ENCODE data around the gene P2RX7. TPM values are rescaled to one million over a fixed set of nuclear protein-coding genes. Genes with fewer than 3 reads are reported as not detected.

Gene P2RX7
- polyA plus RNA-seq, 1 of the 3 experiments (the other 2 are of a cell fraction) = 0.43 TPM

GRCh38 chr12:121089813-121090430, 42.8 kb upstream of the P2RX7 start:
- ChIA-PET POLR2A (no interaction called here), CTCF (interaction anchor here (1.0 kb wide), 1 partner anchor 32 kb away, joined by 3 read pairs; no protein-coding TSS in a partner anchor)
- Histone ChIP-seq H3K4me1 (ENCODE audit: control insufficient read depth in 1 of 2, insufficient read depth in 2 of 2, low read depth in 1 of 2, low read length in 1 of 2) (no peaks in the 10 kb centered on the region), H3K9ac (no peak overlapping the region), H3K4me3 (ENCODE audit: low read depth in 2 of 2, low read length in 1 of 2) (no peak overlapping the region), H3K36me3 (replicated peaks in 1 of 2; ENCODE audit: control insufficient read depth in 1 of 2, insufficient read depth in 2 of 2, low read length in 1 of 2) (no peaks in the 10 kb centered on the region), H3K4me2 (no peak overlapping the region), H2AFZ (ENCODE audit: low read depth) (no peak overlapping the region), H3K79me2 (ENCODE audit: insufficient read depth) (no peaks in the 10 kb centered on the region), H3K9me3 (no peaks in the 10 kb centered on the region), H4K20me1 (ENCODE audit: insufficient read depth) (no peaks in the 10 kb centered on the region), H3K27me3 (ENCODE audit: insufficient read depth) (peaks cover 7% of the 10 kb centered on the region; the same call in 1 of the 2 replicates), H3F3A (replicated peaks; ENCODE audit: insufficient read depth) (no peaks in the 10 kb centered on the region), H3K27ac (ENCODE audit: low read depth in 2 of 2, low read length in 1 of 2) (no peak overlapping the region), H3K9me2 (no peaks in the 10 kb centered on the region)
- DNase-seq = no peak
- no peak for TF ChIP-seq RCOR1 (IDR thresholded peaks at IDR 0.05; ENCODE audit: low read length)
- TF ChIP-seq, protein P1, sequence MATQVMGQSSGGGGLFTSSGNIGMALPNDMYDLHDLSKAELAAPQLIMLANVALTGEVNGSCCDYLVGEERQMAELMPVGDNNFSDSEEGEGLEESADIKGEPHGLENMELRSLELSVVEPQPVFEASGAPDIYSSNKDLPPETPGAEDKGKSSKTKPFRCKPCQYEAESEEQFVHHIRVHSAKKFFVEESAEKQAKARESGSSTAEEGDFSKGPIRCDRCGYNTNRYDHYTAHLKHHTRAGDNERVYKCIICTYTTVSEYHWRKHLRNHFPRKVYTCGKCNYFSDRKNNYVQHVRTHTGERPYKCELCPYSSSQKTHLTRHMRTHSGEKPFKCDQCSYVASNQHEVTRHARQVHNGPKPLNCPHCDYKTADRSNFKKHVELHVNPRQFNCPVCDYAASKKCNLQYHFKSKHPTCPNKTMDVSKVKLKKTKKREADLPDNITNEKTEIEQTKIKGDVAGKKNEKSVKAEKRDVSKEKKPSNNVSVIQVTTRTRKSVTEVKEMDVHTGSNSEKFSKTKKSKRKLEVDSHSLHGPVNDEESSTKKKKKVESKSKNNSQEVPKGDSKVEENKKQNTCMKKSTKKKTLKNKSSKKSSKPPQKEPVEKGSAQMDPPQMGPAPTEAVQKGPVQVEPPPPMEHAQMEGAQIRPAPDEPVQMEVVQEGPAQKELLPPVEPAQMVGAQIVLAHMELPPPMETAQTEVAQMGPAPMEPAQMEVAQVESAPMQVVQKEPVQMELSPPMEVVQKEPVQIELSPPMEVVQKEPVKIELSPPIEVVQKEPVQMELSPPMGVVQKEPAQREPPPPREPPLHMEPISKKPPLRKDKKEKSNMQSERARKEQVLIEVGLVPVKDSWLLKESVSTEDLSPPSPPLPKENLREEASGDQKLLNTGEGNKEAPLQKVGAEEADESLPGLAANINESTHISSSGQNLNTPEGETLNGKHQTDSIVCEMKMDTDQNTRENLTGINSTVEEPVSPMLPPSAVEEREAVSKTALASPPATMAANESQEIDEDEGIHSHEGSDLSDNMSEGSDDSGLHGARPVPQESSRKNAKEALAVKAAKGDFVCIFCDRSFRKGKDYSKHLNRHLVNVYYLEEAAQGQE (IDR thresholded peaks at IDR 0.05; ENCODE audit: low read depth, low read length) = no peak
- no peak for TF ChIP-seq PBX3 (IDR thresholded peaks at IDR 0.05)
- WGBS (ENCODE audit: low lambda C conversion rate) = 87% methylated on average over 10 of the region's 10 CpGs

DNA sequence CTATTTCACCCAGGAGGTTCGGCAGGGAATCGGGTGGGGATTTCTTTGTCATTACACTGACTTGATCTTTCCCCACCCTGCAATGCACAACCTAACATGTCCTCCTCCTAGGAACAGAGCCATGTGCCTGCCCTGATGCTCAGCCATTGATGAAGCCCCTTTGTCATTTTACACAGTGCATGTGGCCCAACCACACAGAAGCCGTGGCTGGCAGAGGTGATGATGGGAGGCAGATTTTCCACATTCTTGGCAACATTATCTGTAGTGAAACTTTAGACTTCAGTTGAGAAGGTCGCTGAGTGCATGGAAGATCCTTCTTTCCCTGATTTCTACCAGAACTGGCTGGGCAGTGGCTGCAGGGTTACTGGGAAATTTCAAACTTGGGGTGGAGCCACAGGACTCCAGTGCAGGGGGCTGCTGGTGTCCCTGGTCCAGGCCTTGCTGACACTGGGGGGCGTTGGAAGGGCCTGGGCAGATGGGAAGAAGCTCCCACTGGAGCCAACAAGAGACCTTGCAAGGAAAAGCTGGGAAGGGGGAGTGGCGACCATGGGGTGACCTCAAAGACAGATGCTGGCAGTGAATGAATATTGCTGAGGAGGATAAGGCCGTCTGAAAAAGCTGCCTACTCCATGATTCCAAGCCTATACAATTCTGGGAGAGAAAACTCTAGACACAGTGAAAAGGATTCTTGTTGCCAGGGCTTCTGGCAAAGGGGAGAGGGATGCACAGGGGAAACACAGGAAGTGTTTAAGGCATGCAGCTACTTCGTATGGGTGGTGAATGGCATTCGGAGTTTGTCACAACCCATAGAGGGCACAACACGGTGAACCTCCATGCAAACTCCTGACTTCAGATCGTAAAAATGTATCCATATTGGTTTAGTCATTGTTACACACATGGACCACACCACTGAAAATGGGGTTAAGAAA, 41.8 kb upstream of the P2RX7 start:
- Histone ChIP-seq H3K9ac (no peak overlapping the region), H3K4me1 (ENCODE audit: control insufficient read depth in 1 of 2, insufficient read depth in 2 of 2, low read depth in 1 of 2, low read length in 1 of 2) (peaks cover 0 to 5% of the 10 kb centered on the region in 2 experiments; a peak in 1 of 4 replicates), H4K20me1 (ENCODE audit: insufficient read depth) (no peaks in the 10 kb centered on the region), H3K4me2 (no peak overlapping the region), H3K9me3 (no peaks in the 10 kb centered on the region), H3K27ac (ENCODE audit: low read depth in 2 of 2, low read length in 1 of 2) (no peak overlapping the region), H3K27me3 (ENCODE audit: insufficient read depth) (peaks cover 7% of the 10 kb centered on the region; the same call in 1 of the 2 replicates), H3K79me2 (ENCODE audit: insufficient read depth) (no peaks in the 10 kb centered on the region), H3K4me3 (ENCODE audit: low read depth in 2 of 2, low read length in 1 of 2) (no peak overlapping the region), H3K9me2 (no peaks in the 10 kb centered on the region), H3K36me3 (replicated peaks in 1 of 2; ENCODE audit: control insufficient read depth in 1 of 2, insufficient read depth in 2 of 2, low read length in 1 of 2) (no peaks in the 10 kb centered on the region), H3F3A (replicated peaks; ENCODE audit: insufficient read depth) (no peaks in the 10 kb centered on the region), H2AFZ (ENCODE audit: low read depth) (no peak overlapping the region)
- DNase-seq = no peak
- POLR2A ChIA-PET = no interaction called here
- WGBS (ENCODE audit: low lambda C conversion rate) = 47% methylated on average over 11 of the region's 11 CpGs
- CTCF ChIA-PET = no interaction called here
- TF ChIP-seq MEF2A (IDR thresholded peaks at IDR 0.05; ENCODE audit: borderline replicate concordance, low read depth) (no peak), TEAD4 (IDR thresholded peaks at IDR 0.05; ENCODE audit: borderline replicate concordance, insufficient read depth) (no peak), RFX5 (IDR thresholded peaks at IDR 0.05; ENCODE audit: low read length) (no peak), GABPA (IDR thresholded peaks at IDR 0.05; ENCODE audit: low read depth) (no peak), SMC3 (IDR thresholded peaks at IDR 0.05; ENCODE audit: low read depth, low read length) (no peak), ZBTB33 (IDR thresholded peaks at IDR 0.05; ENCODE audit: borderline replicate concordance, low read depth) (no peak), SIN3A (IDR thresholded peaks at IDR 0.05; ENCODE audit: borderline replicate concordance, low read depth, low read length) (no peak), FOXM1 (IDR thresholded peaks at IDR 0.05; ENCODE audit: low read depth) (no peak), YY1 (IDR thresholded peaks at IDR 0.05; ENCODE audit: low read depth) (no peak)
- TF ChIP-seq, protein P2, sequence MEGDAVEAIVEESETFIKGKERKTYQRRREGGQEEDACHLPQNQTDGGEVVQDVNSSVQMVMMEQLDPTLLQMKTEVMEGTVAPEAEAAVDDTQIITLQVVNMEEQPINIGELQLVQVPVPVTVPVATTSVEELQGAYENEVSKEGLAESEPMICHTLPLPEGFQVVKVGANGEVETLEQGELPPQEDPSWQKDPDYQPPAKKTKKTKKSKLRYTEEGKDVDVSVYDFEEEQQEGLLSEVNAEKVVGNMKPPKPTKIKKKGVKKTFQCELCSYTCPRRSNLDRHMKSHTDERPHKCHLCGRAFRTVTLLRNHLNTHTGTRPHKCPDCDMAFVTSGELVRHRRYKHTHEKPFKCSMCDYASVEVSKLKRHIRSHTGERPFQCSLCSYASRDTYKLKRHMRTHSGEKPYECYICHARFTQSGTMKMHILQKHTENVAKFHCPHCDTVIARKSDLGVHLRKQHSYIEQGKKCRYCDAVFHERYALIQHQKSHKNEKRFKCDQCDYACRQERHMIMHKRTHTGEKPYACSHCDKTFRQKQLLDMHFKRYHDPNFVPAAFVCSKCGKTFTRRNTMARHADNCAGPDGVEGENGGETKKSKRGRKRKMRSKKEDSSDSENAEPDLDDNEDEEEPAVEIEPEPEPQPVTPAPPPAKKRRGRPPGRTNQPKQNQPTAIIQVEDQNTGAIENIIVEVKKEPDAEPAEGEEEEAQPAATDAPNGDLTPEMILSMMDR (IDR thresholded peaks at IDR 0.05) = no peak
